HAP-1 (cell line): ENCODE data around the gene VPS41.

Source experiments
- DNase-seq, 2 experiments: peaks; one replicate each; pipeline ENCODE4 v3.0.0-alpha.2; 2016 to 2020; ENCODE audit warnings: low spot score in 2 of 2
- H3K27me3 ChIP-seq: fragments of 250-450 bp; sonication (Bioruptor Pico); 2 replicates; pipeline ENCODE4 v1.5.1; 2020; ENCODE audit warnings: low read depth, mild to moderate bottlenecking, moderate library complexity
- H3K36me3 ChIP-seq: fragments of 250-450 bp; sonication (Bioruptor Pico); replicated peaks from 2 replicates; pipeline ENCODE4 v1.5.1; 2020; ENCODE audit warnings: mild to moderate bottlenecking
- H3K4me1 ChIP-seq: fragments of 250-450 bp; sonication (Bioruptor Pico); 2 replicates; pipeline ENCODE4 v1.5.1; 2020; ENCODE audit warnings: mild to moderate bottlenecking
- H3K4me3 ChIP-seq: fragments of 250-450 bp; sonication (Bioruptor Pico); 2 replicates; pipeline ENCODE4 v1.5.1; 2020; ENCODE audit warnings: mild to moderate bottlenecking, moderate library complexity
- H3K9me3 ChIP-seq: fragments of 250-450 bp; sonication (Bioruptor Pico); 2 replicates; pipeline ENCODE4 v1.5.1; 2020; ENCODE audit warnings: mild to moderate bottlenecking, moderate library complexity
- in situ Hi-C: fragments of 300-500 bp; cut with MboI; formaldehyde crosslinking; loops from 3 replicates; pipeline ENCODE4 v1.14.3; 2020; ENCODE audit warnings: low sequenced_read_pairs, inconsistent platforms, mixed read lengths

VPS41 gene

DNA sequence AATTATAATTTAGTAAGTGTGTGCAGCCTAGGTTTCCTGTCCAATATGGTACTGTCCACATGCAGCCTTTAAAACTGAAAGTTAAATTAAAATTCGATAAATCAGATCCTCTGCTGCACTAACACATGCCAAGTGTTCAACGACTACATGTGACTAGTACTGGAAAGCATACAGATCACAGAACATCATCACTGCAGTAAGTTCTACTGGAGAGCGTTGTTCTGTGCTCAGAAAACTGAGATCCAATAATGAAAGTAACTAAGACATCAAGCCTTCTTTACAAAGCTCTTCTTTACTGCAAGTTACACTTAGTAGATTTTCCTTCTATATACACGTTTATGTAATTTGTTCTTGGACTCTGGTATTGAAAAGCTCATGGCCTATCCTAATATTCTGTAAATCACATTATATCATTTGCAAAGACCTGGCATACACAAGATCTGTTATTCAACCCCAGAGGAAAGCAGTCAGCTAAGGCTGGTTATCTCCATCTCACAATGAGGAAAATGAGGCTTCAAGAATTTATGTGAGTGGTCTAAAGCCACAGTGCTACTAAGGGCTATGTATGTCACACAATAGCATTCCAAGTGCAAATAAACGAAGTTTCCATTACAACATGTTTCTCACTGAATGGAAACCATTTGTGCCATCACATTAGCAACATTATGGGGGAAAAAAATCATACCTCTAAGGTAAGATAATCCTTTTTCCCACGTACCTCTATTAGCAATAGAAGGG is 77.6 kb downstream of the VPS41 start:
- Histone ChIP-seq H3K9me3 (no peaks in the 10 kb centered on the region), H3K27me3 (no peaks in the 10 kb centered on the region), H3K4me1 (peaks cover 15% of the 10 kb centered on the region), H3K4me3 (no peak overlapping the region), H3K36me3 (no peaks in the 10 kb centered on the region)
- in situ Hi-C loops = no loop called here
- no peak for DNase-seq

DNA sequence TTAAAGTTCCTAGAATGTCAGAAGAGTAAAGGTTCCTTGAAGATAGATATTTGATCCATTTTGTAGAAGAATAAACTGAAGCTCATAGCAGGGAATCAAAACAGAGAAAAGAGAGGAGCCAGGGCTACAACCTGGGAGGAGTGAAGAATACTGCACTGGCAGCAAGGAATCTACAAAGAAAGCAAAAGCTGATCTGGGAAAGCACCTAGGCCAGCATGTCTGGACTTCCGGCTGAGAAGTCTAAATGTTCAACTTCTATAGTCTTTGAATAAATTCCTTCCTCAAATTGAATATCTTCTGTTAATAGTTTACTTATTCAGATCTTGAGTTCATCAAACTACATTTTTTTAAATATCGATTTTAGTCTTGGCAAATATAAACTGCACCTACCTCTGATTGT is 78.2 kb downstream of the VPS41 start:
- Histone ChIP-seq H3K9me3 (no peaks in the 10 kb centered on the region), H3K36me3 (no peaks in the 10 kb centered on the region), H3K4me1 (peaks cover 12% of the 10 kb centered on the region), H3K4me3 (no peak overlapping the region), H3K27me3 (no peaks in the 10 kb centered on the region)
- DNase-seq = no peak
- in situ Hi-C loops = no loop called here

DNA sequence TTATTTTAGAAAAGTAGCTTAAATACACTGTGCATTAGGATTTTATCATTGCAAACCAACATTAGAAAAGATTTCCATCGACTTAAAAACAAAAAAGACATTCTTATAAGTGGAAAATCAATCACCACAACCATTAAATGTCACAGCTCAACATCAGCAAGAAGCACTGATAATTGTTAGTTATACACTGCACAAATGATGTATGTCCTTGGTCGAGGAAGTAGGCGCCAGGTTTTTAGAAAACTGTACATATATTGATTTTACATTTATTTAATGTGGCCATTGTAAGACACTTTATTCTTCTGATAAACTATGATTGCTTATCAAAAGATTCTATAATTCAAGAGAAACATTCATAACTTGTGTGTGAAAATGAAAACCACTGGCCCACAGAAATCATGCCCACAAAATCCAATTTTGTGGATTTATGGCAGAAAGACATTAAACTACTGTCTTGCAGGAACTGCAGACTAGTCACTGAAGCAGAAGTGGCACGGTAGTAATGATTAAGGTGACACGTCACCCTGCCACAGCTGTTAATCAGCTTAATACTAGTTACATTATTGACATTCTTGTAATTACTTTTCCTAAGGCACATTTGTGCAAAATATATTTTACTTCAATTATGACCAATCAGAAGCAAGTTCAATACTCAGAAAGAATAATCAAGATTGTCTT is 79.4 kb downstream of the VPS41 start:
- no peaks in the 10 kb centered on the region for H3K27me3 ChIP-seq
- no peaks in the 10 kb centered on the region for H3K9me3 ChIP-seq
- in situ Hi-C loops = no loop called here
- H3K4me3 ChIP-seq = no peak overlapping the region
- H3K36me3 ChIP-seq = no peaks in the 10 kb centered on the region
- no peak for DNase-seq
- peaks cover 12% of the 10 kb centered on the region for H3K4me1 ChIP-seq

DNA sequence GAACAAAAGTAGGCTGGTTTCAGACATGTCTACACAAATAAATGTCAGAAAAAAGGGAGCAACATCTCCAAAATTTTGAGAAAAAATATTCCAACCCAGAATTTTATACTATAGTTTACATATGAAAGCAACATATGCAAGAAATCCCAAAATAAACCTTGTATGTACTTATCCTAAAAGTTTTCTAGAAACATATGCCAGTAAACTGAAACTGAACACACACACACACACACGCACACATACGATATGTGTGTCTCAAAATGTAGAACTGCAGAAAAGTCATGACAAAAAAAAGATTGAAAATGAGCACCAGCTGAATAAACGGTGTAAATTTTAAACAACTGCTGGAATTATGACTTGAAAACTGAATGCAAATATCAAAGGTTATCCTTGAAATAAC is 81.0 kb downstream of the VPS41 start:
- Histone ChIP-seq H3K4me3 (no peak overlapping the region), H3K36me3 (no peaks in the 10 kb centered on the region), H3K4me1 (peaks cover 5% of the 10 kb centered on the region; the same call in 1 of the 2 replicates), H3K9me3 (no peaks in the 10 kb centered on the region), H3K27me3 (no peaks in the 10 kb centered on the region)
- no peak for DNase-seq
- in situ Hi-C loops = no loop called here

DNA sequence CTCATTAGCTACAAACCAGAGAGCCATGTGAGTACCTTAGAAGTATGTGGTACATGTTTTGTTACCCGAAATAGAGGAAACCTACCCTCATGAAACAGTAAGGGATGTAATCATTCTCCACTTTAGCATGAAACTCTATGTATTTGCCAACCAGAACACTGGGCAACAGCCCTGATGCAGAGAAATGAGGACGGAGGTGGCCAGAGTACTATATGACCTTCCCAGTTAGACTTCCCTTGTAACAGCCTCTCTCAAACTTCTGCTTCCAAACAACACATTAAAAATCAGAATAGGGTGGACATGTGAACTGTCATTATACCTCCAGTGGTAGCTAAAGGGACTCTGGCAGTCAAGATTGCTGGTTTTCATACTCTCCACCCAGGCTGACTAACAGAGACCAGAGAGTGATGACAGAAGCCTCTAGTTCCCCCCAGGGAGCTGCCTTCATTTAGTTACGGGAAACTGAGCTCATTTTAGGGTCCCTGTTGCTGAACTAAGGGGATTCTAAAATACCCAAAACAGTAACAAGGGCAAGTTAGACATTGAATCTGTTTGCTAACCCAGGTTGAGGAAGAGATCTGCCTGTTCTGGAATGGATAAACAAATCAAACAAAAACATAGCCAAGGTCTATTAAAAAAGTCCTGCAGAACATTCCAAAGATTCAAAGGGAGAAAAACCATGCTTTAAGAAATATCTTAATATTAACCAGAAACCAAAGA is 83.1 kb downstream of the VPS41 start:
- in situ Hi-C loops = no loop called here

DNA sequence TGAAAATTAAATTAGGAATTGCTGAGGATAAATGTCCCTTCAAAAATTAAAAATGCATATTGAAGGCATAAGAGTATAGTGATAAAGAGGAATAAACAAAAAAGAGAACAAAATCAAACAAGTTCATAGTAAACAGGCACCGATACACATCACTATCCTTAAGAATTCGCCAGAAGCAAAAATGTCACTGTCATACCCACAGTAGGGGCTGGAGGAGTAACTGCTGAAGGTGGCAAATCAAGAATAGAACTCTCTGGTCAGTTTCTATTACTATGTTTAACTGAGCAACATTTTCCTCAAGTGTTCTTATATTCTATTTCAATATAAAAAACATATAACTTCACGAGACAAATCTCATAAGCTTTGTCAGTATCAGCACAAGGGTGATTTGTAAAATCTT is 84.0 kb downstream of the VPS41 start:
- no peak overlapping the region for H3K4me3 ChIP-seq
- H3K27me3 ChIP-seq = no peaks in the 10 kb centered on the region
- DNase-seq = no peak
- no peaks in the 10 kb centered on the region for H3K36me3 ChIP-seq
- no peaks in the 10 kb centered on the region for H3K4me1 ChIP-seq
- H3K9me3 ChIP-seq = no peaks in the 10 kb centered on the region
- in situ Hi-C loops = no loop called here

More for the DNA sequence above, 83.1 kb downstream of the VPS41 start:
- DNase-seq = no peak
- Histone ChIP-seq H3K36me3 (no peaks in the 10 kb centered on the region), H3K9me3 (no peaks in the 10 kb centered on the region), H3K27me3 (no peaks in the 10 kb centered on the region), H3K4me3 (no peak overlapping the region), H3K4me1 (no peaks in the 10 kb centered on the region)

DNA sequence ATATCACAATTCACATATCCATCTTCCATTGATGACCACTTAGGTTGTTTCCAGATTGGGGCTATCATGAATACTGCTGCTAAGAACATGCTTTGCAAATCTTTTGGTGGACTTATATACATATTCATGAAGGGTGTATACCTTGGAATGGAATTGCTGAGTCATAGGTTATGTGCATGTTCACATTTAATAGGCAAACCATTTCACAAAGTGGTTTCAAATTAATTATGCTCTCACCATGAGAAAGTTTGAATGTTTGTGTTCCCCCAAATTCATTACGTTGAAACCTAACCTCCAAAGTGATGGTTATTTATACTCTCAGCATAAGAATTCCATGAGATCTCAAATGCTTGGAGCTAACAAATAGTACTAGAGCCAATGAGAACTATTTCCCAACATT is 86.4 kb downstream of the VPS41 start:
- H3K27me3 ChIP-seq = no peaks in the 10 kb centered on the region
- H3K36me3 ChIP-seq = no peaks in the 10 kb centered on the region
- H3K4me3 ChIP-seq = no peak overlapping the region
- in situ Hi-C loops = no loop called here
- H3K4me1 ChIP-seq = no peaks in the 10 kb centered on the region
- no peak for DNase-seq
- H3K9me3 ChIP-seq = no peaks in the 10 kb centered on the region

DNA sequence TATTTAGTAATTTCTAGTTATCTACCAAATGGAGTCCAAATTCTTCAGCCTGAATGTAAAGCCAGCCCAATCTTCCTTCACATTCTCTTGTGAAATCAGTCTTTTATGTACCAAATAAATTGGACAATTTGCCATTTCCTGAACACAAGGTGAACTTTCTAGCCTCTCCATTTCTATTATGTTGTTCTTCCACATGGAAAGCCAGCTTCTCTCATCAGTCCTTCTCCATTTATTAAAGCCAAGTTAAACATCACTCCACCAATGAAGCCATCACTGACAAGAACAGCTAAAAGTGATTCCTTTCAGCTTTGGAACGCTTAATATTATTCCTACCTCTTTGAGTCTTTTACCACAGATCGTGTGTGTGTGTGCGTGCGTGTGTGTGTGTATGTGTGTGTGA is 88.4 kb downstream of the VPS41 start:
- Histone ChIP-seq H3K4me1 (no peaks in the 10 kb centered on the region), H3K27me3 (no peaks in the 10 kb centered on the region), H3K36me3 (no peaks in the 10 kb centered on the region), H3K9me3 (no peaks in the 10 kb centered on the region), H3K4me3 (no peak overlapping the region)
- DNase-seq = no peak
- in situ Hi-C loops = no loop called here

DNA sequence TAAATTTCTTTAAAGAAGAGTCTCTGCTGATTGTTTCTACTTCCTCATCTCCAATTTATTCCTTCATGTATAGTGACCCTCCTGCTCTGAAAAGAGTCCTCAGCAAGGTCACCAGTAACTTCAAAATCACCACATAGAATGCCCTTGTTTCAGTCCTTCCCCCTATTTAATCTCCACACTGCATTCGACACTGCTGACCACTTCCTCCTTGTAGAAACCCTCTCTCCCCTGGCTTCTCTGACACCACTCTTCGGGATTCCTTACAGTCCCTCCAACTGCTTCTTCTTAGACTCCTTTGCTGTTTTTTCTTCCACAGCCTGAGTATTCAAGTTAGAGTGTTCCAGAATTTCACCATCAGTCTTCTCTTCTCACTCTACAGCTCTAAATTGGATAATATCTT is 89.5 kb downstream of the VPS41 start:
- no peak for DNase-seq
- in situ Hi-C loops = no loop called here
- H3K36me3 ChIP-seq = no peaks in the 10 kb centered on the region
- no peaks in the 10 kb centered on the region for H3K4me1 ChIP-seq
- H3K4me3 ChIP-seq = no peak overlapping the region
- H3K27me3 ChIP-seq = no peaks in the 10 kb centered on the region
- H3K9me3 ChIP-seq = no peaks in the 10 kb centered on the region

DNA sequence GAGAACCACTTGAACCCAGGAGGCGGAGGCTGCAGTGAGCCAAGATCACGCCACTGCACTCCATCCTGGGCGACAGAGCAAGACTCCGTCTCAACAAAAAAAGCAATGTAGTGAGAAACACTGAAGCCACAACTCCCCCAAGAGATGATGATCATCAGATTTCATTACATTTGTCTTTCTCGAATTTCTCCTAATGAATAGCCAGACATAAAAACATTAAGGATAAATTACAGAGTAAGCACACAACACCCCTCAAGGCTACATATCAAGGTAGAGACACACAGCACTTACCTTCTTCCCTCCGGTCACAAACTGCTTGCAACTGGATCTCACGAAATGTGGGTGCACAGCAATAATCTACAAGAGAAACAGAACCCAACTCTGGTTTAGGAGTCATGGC is 91.5 kb downstream of the VPS41 start:
- H3K27me3 ChIP-seq = no peaks in the 10 kb centered on the region
- H3K9me3 ChIP-seq = no peaks in the 10 kb centered on the region
- DNase-seq = no peak
- in situ Hi-C loops = no loop called here
- H3K4me3 ChIP-seq = no peak overlapping the region
- H3K36me3 ChIP-seq = no peaks in the 10 kb centered on the region
- no peaks in the 10 kb centered on the region for H3K4me1 ChIP-seq

DNA sequence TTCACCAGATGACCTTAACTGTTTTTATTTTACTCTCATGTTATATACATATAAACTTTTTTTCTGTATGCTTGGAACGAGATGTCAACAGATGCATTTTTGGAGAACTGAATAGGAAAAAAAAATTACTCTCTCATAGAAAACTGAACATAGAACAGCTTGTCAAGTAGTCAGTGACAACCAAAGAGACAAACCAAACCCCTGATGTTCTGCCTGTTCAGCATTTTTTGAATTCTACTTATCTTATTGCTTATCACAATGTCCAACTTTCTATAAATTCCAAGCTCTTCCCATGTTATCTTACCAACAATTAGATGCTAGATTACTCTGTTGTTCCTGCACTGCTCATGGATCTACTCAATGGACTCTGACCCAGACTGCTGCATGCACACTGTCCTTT is 95.2 kb downstream of the VPS41 start:
- in situ Hi-C loops = no loop called here
- no peaks in the 10 kb centered on the region for H3K27me3 ChIP-seq
- no peaks in the 10 kb centered on the region for H3K9me3 ChIP-seq
- no peak overlapping the region for H3K4me3 ChIP-seq
- no peaks in the 10 kb centered on the region for H3K36me3 ChIP-seq
- no peaks in the 10 kb centered on the region for H3K4me1 ChIP-seq
- DNase-seq = no peak

DNA sequence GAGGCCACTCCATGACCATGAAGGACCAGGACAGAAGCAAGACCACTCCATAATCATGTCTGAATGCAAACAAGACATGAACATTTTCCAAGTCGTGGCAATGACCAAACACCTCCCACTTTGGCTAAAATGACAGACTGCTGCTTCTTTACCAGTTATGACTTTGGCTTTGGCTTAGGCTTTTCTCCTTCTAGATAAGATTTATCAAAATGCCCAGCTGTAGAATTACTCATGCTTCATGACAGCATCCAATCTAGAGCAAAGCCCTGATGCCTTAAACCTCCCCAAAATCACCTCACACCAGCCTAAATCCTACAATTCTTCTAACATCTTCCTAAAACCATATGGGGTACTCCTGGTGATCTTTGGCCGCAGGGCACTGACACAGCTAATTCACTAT is 102.1 kb downstream of the VPS41 start:
- Histone ChIP-seq H3K4me3 (no peak overlapping the region), H3K4me1 (no peaks in the 10 kb centered on the region)
- in situ Hi-C loops = no loop called here

DNA sequence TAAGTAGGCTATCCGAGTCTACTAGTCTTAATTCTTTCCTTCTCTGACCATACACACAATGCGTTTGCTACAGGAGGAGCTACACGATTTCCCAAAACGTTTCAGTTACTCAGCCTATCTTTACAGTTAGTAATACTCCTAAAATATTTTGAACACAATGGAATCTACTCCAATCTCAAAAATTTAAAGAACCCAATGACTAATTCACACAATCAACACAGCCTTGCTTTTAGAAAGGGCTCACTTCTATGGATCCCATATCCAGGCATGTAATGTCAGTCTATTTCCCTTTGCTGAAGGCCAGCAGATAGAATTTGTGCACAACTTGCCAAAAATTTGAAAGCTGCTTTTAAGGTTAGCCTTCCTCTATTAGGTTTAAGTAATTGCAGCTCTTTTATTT is 107.2 kb downstream of the VPS41 start:
- no peaks in the 10 kb centered on the region for H3K27me3 ChIP-seq
- H3K36me3 ChIP-seq = no peaks in the 10 kb centered on the region
- in situ Hi-C loops = no loop called here
- no peak overlapping the region for H3K4me3 ChIP-seq
- no peak for DNase-seq
- H3K9me3 ChIP-seq = no peaks in the 10 kb centered on the region
- H3K4me1 ChIP-seq = no peaks in the 10 kb centered on the region; the same call in 1 of the 2 replicates

More for the DNA sequence above, 102.1 kb downstream of the VPS41 start:
- no peaks in the 10 kb centered on the region for H3K27me3 ChIP-seq
- no peaks in the 10 kb centered on the region for H3K9me3 ChIP-seq
- no peak for DNase-seq
- no peaks in the 10 kb centered on the region for H3K36me3 ChIP-seq
